ENCODE data around the gene RCAN1.

- no peak for TF ChIP-seq TAF1 (IDR thresholded peaks at IDR 0.05; ENCODE audit: borderline replicate concordance, insufficient read depth, low read length)
- no peak for TF ChIP-seq POLR2AphosphoS5 (IDR thresholded peaks at IDR 0.05; ENCODE audit: low read depth, low read length)
- TF ChIP-seq, protein P1, sequence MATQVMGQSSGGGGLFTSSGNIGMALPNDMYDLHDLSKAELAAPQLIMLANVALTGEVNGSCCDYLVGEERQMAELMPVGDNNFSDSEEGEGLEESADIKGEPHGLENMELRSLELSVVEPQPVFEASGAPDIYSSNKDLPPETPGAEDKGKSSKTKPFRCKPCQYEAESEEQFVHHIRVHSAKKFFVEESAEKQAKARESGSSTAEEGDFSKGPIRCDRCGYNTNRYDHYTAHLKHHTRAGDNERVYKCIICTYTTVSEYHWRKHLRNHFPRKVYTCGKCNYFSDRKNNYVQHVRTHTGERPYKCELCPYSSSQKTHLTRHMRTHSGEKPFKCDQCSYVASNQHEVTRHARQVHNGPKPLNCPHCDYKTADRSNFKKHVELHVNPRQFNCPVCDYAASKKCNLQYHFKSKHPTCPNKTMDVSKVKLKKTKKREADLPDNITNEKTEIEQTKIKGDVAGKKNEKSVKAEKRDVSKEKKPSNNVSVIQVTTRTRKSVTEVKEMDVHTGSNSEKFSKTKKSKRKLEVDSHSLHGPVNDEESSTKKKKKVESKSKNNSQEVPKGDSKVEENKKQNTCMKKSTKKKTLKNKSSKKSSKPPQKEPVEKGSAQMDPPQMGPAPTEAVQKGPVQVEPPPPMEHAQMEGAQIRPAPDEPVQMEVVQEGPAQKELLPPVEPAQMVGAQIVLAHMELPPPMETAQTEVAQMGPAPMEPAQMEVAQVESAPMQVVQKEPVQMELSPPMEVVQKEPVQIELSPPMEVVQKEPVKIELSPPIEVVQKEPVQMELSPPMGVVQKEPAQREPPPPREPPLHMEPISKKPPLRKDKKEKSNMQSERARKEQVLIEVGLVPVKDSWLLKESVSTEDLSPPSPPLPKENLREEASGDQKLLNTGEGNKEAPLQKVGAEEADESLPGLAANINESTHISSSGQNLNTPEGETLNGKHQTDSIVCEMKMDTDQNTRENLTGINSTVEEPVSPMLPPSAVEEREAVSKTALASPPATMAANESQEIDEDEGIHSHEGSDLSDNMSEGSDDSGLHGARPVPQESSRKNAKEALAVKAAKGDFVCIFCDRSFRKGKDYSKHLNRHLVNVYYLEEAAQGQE (IDR thresholded peaks at IDR 0.05; ENCODE audit: insufficient read depth in 1 of 2, low read depth in 2 of 2, low read length in 2 of 2): no peak
- no peak for TF ChIP-seq SIN3A (IDR thresholded peaks at IDR 0.05; ENCODE audit: borderline replicate concordance, insufficient read depth, low read length)
Measured at GRCh38 chr21:34636961-34637360, 22.0 kb upstream of the RCAN1 start.
